WERI-Rb-1 (cell line): ENCODE measurements around the gene EFHD1.
"Not testable (repeated sequence)": the region's sequence is repeated elsewhere in the genome, so short reads cannot be mapped to it uniquely, and the experiment has no call there.

Experiments
- DNase-seq: peaks from one replicate; pipeline ENCODE4 v3.0.0-alpha.2; 2020
- H3K27ac ChIP-seq: fragments of 250-450 bp; sonication (Bioruptor Pico); 2 replicates; pipeline ENCODE4 v1.5.1; 2020; ENCODE audit warnings: mild to moderate bottlenecking, moderate library complexity
- H3K27me3 ChIP-seq: fragments of 250-450 bp; sonication (Bioruptor Pico); 2 replicates; pipeline ENCODE4 v1.5.1; 2021; ENCODE audit warnings: mild to moderate bottlenecking, low read depth, moderate library complexity; ENCODE audit not compliant: insufficient read depth, severe bottlenecking
- H3K36me3 ChIP-seq: fragments of 250-450 bp; sonication (Bioruptor Pico); 2 replicates; pipeline ENCODE4 v1.5.1; 2020; ENCODE audit warnings: mild to moderate bottlenecking, moderate library complexity
- H3K4me3 ChIP-seq: 2 replicates; pipeline ENCODE4 v1.5.1; 2011; ENCODE audit warnings: low read depth, mild to moderate bottlenecking, control low read depth, low read length
- H3K9me3 ChIP-seq: fragments of 250-450 bp; sonication (Bioruptor Pico); 2 replicates; pipeline ENCODE4 v1.5.1; 2021; ENCODE audit warnings: mild to moderate bottlenecking, moderate library complexity; ENCODE audit not compliant: severe bottlenecking
- CTCF ChIP-seq: IDR thresholded peaks from 2 replicates; pipeline ENCODE4 v1.5.1; 2011; ENCODE audit warnings: low read depth, mild to moderate bottlenecking, control low read depth, inconsistent platforms, low read length

EFHD1 gene

DNA sequence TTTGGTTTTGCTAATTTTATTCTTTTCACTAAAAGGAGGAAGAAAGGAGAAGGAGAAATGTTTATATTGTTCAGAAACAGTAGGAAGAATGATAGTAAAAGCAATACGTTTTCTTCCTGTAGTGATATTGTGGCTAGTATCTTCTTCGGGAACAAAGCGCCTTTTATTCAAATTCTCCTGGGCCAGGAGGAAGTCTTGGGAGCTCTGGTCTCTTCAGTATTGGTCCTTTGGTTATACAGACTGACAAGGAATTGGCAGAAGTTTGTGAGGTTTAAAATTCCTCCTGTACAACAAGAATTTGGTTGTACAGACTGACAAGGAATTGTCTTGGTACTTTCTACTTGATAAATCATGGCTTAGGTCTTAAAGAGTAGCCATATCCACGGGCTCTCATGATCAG lies 73.7 kb downstream of the EFHD1 start:
- H3K36me3 ChIP-seq = peaks cover 54% of the 10 kb centered on the region
- H3K27me3 ChIP-seq = no peaks in the 10 kb centered on the region
- TF ChIP-seq CTCF = no peak

GRCh38 chr2:232713505-232713904 lies 80.1 kb downstream of the EFHD1 start:
- DNase-seq = no peak
- H3K4me3 ChIP-seq = no peak overlapping the region
- H3K36me3 ChIP-seq = peaks cover 18% of the 10 kb centered on the region
- no peaks in the 10 kb centered on the region for H3K9me3 ChIP-seq
- H3K27ac ChIP-seq = no peak overlapping the region
- TF ChIP-seq CTCF = no peak
- H3K27me3 ChIP-seq = no peaks in the 10 kb centered on the region

More for the DNA sequence above, 73.7 kb downstream of the EFHD1 start:
- no peak for DNase-seq
- H3K4me3 ChIP-seq = no peak overlapping the region
- H3K9me3 ChIP-seq = no peaks in the 10 kb centered on the region
- no peak overlapping the region for H3K27ac ChIP-seq

- Histone ChIP-seq H3K27me3 (no peaks in the 10 kb centered on the region), H3K4me3 (no peak overlapping the region), H3K27ac (no peak overlapping the region), H3K9me3 (no peaks in the 10 kb centered on the region), H3K36me3 (peaks cover 10% of the 10 kb centered on the region)
- no peak for DNase-seq
- TF ChIP-seq CTCF = no peak
These were observed 81.6 kb downstream of the EFHD1 start for GRCh38 chr2:232714969-232715368.

DNA sequence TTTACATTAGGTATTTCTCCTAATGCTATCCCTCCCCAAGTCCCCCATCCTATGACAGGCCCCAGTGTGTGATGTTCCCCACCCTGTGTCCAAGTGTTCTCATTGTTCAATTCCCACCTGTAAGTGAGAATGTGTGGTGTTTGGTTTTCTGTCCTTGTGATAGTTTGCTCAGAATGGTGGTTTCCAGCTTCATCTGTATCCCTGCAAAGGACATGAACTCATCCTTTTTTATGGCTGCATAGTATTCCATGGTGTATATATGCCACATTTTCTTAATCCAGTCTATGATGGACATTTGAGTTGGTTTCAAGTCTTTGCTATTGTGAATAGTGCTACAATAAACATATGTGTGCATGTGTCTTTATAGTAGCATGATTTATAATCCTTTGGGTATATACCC lies 86.7 kb downstream of the EFHD1 start:
- H3K27me3 ChIP-seq, H3K4me3 ChIP-seq, DNase-seq, H3K27ac ChIP-seq, H3K9me3 ChIP-seq: not testable (repeated sequence)
- H3K36me3 ChIP-seq = peaks cover 15% of the 10 kb centered on the region

DNA sequence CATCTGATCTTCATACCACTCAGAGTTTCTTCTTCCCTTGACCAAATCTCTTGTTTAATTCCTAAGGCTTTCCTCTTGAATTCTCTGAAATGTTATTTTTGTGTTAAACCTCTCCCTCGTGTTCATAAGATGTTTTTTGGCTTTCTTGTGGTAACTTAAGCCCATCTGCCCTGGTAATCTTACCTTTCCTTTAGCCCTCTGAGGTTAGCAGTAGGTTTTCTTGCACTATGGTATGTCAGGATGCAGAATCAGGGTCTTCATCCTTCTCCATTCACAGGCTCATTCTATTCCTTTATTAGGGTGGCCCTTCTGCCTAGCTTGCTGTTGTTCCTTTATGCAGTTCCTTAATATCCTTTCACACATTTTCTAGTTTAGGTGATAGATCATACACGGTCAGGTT lies 87.9 kb downstream of the EFHD1 start:
- H3K36me3 ChIP-seq = peaks cover 19% of the 10 kb centered on the region
- H3K27me3 ChIP-seq = no peaks in the 10 kb centered on the region
- TF ChIP-seq CTCF = no peak
- H3K9me3 ChIP-seq = no peaks in the 10 kb centered on the region
- H3K27ac ChIP-seq = no peak overlapping the region
- no peak overlapping the region for H3K4me3 ChIP-seq
- no peak for DNase-seq

- no peak overlapping the region for H3K4me3 ChIP-seq
- no peaks in the 10 kb centered on the region for H3K27me3 ChIP-seq
- no peak for DNase-seq
- peaks cover 23% of the 10 kb centered on the region for H3K36me3 ChIP-seq
- no peak for TF ChIP-seq CTCF
- H3K27ac ChIP-seq = no peak overlapping the region
- H3K9me3 ChIP-seq = no peaks in the 10 kb centered on the region
These were observed 88.5 kb downstream of the EFHD1 start for GRCh38 chr2:232721882-232722281.
